H1 (cell line): ENCODE data around the gene NPBWR2. TPM values are rescaled to one million over a fixed set of nuclear protein-coding genes. Genes with fewer than 3 reads are reported as not detected.

Experiments
- BCL11A ChIP-seq, 2 experiments: IDR thresholded peaks; one replicate each; pipeline ENCODE4 v1.6.1; 2011; ENCODE audit warnings: low read depth in 2 of 2, low read length in 2 of 2, mild to moderate bottlenecking in 2 of 2
- SIX5 ChIP-seq: IDR thresholded peaks from 2 replicates; pipeline ENCODE4 v1.6.1; 2011; ENCODE audit warnings: mild to moderate bottlenecking, low read depth, low read length
- TAF1 ChIP-seq: IDR thresholded peaks from 2 replicates; pipeline ENCODE4 v1.6.1; 2011; ENCODE audit warnings: mild to moderate bottlenecking, low read depth, low read length
- TCF12 ChIP-seq: IDR thresholded peaks from 2 replicates; pipeline ENCODE4 v1.6.1; 2011; ENCODE audit warnings: low read depth, mild to moderate bottlenecking, low read length
- polyA plus RNA-seq, 7 experiments: library from polyadenylated mRNA; depleted of rRNA in 3 of 7; stranded (reverse) in 5 of 7; unstranded in 2 of 7; fragments of >200 nt in 5 of 7; fragments of 200-250 nt in 2 of 7; gene quantifications; 1 replicate in 5 of 7; 2 replicates in 1 of 7; 4 replicates in 1 of 7; pipeline versions ENCODE4 v1.2.1 to v1.2.3, GENCODE V29; 2011 to 2013; ENCODE audit warnings: missing spikeins in 2 of 7, mixed read lengths in 2 of 7
- total RNA-seq: library from RNA; stranded (reverse); fragmentation: NEBNext Ultra II Directional; extraction: Animal tissue kit (Norgen Biotek cat#: 25700); gene quantifications from 2 replicates; pipeline ENCODE4 v1.2.1, GENCODE V29; 2021

The NPBWR2 gene
- total and polyA plus RNA-seq, 2 of the 8 experiments (the other 6 are each of a cell fraction or from before 2014, with no cell fraction given): not detected

GRCh38 chr20:64082820-64083377 lies 24.5 kb downstream of the NPBWR2 start (continued):
- TF ChIP-seq BCL11A (IDR thresholded peaks at IDR 0.05; ENCODE audit: low read depth in 2 of 2, low read length in 2 of 2) (no peak), TCF12 (no peak), SIX5 (no peak), TAF1 (no peak)
- TF ChIP-seq, all 59 proteins: peak for 0
